HG02970 (cell line): Measurements from ENCODE around the gene MS4A8.
"Not testable (repeated sequence)": the region's sequence is repeated elsewhere in the genome, so short reads cannot be mapped to it uniquely, and the experiment has no call there.

Experiments used
- ATAC-seq: cut with Tn5 transposase; IDR thresholded peaks from one replicate; pipeline ENCODE4 v1.9.1; 2021; ENCODE audit warnings: mild to moderate bottlenecking, moderate library complexity, moderate number of reproducible peaks; ENCODE audit not compliant: unreplicated experiment, low FRiP score

The MS4A8 gene

DNA sequence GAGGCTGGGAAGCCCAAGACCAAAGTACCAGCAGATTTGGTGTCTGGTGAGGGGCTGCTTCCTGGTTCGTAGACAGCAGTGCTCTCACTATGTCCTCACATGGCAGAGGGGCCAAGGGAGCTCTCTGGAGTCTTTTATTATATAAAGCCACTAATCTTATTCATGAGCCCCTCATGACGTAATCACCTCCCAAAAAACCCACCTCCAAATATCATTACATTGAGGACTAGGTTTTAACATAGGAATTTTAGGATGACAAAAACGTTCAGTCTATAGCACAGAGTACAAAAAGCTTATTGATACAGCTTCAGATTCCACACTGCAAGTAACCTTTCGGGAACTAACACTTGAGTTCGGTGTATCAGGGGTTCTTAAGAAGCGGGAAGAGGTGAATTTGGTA is 21.0 kb downstream of the MS4A8 start:
- ATAC-seq: no peak

- ATAC-seq: no peak
Observed at GRCh38 chr11:60724420-60724819, 25.0 kb downstream of the MS4A8 start, which contains the start of gene MS4A18. Gene MS4A18, plus strand, starts transcription at chr11:60724720.

DNA sequence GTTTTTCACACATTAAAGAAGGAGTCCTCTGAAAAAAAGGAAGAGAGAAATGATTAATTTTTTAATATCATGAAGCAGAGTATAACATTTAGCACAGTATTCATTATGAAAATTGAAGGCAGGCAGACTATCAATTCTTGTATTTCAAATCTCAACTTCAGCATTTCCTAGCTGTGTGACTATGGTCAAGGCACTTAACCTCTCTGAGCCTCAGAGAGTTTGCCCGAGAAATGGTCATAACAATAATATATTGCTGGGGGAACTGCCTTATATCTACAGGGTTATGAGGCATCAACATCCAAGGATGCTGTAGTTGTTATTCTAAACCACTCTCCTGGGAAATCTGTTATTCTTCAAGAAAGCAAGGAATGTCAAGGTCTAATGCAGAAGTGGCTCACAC is 26.2 kb downstream of the MS4A8 start:
- no peak for ATAC-seq

GRCh38 chr11:60731586-60731985 is 32.2 kb downstream of the MS4A8 start:
- ATAC-seq: no peak

DNA sequence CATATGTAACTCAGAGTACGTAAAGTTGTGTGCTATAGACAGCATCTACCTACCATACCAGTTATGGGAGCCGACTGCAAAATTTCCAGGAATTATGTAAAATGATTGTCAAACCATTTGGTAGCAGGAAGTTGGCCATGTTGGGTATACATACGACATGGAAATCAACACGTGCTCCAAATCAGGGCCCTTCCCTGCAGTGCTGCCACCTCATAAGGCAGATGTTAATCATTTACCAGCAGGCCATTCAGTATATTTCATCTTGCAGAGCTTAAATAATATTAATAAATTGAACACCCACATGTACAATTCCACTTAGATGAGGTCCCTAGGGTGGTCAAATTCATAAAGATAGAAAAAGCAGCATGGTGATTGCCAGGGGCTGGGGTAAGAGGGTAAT is 34.9 kb downstream of the MS4A8 start:
- no peak for ATAC-seq

DNA sequence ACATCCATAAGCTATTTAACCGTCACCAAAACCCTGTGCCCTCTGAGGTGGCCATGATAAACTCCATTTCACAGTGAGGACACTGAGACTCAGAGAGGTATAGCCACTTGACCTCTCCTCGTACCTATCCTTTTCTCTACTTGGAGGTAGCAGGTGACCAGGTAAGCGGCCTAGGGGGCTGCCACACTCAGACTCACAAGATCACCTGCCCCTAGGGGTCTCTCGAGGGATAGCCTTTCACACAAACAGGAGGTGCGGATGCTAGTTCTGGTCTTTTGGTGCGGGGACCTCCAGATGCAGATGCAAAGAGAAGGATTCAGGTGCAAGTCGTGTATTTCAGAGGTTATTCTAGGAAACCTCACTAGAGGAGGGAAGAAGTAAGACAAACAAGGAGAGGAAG is 39.7 kb downstream of the MS4A8 start:
- ATAC-seq: no peak

- ATAC-seq: no peak
Observed at GRCh38 chr11:60740573-60740972, 41.2 kb downstream of the MS4A8 start.

DNA sequence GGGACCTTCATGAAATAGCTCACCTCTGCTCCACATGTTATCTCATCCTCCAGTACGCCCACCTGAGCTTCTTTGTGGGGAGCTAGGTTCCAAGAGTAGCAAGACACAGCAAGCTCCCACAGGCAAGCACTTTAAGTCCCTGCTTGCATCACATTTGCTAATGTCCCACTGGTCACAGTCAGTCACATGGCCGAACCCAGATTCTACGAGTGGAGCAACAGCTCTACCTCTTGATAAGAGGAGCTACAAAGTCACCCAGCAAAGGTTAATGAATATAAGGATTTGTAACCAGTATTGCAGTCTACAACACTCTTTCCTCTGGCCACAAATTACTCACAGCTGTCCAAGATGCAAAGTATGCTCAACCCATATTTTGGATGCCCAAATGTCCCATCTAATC is 42.0 kb downstream of the MS4A8 start:
- no peak for ATAC-seq

GRCh38 chr11:60743058-60743457 is 43.6 kb downstream of the MS4A8 start:
- no peak for ATAC-seq

DNA sequence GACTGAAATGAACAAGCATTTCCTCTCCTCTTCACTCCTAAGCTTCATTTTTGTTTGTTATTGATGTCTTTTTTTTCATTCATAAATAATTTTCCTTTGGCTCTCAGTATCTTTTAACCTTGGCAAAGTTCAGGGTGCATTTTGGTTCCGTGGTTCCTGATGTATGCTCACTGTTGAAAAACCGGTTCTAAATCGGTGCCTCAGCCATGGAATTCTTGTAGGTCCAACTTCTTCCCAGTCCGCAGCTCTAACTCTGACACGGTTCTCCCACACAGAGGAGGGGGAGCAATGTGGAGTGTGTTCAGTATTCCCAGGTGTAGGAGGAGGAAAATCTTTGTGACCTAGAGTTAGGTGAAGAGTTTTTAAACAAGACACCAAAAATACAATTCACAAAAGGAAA is 44.7 kb downstream of the MS4A8 start:
- no peak for ATAC-seq

DNA sequence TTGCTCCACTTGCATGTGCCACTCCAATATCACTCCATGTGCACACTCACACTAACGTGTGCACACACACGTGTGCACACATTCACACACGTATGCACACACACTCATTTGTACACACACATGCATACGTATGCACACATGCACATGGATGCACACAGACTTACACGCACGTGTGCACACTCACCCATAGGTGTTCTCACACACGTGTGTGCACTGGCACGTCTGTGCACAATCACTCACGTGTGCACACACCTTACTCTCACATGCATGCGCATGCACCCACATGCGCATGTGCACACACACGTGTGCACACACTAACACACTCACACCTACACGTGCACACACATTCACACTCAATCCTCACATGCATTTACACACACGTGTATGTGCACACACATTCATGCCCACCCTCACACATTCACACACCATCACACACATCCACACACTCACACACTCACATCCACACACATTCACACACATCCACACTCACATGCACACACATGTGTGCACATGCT is 48.0 kb downstream of the MS4A8 start:
- no peak for ATAC-seq

DNA sequence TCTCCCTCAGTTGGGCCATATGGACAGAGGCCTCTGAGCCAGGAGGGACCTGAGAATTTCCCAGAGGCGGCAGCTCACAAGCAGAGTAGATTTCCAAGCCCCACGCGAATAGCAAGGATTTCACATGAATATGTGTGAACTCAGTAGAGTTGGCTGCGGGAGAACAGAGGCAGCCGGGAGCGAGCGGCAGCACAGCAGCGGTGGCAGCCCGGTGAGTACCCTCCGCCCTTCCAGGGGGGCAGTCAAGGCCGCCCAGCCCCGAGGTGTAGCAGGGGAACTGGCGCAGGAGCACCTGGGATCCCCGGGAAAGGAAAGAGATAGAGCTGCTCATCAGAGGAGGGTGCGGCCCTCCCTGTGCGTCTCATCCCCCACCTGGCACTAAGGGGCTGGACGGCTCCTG is 48.8 kb downstream of the MS4A8 start:
- no peak for ATAC-seq

- no peak for ATAC-seq
Observed at GRCh38 chr11:60748821-60749220, 49.4 kb downstream of the MS4A8 start.

DNA sequence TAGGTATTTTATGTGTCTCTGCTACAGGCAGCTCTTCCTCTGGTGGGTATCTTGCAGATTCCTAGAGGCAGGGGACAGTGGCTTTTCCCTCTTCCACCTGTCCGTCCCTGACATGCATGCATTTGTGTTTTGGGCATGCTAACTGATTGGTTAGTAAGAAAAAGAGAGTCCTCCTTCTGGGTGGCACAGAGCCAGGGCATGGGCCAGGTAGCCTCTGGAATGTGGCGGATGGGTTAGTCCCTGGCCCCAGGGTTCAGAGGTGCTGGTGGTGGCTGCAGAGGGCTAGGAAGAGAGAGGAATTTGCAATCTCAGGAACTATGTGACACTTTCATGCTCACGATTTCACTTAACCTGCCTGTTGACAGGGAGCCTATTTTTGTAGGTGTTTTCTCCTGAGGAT is 51.5 kb downstream of the MS4A8 start:
- ATAC-seq: no peak

DNA sequence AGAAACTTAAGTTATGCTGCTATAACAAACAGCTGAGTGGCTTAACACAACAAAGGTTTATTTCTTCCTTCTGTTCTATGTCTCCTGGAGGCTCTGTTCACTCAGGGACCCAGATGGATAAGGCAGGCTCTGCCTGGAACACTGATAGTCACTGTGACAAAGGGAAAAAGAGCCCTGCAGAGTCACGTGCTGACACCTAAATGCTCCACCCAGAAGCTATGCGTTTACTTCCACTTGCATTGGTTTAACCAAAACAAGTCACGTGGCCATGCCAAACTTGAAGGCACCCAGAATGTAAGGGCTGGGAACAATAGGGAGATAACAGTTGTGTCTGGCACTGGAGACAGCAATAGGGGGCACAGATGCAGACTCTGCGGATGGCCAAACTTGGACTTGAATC is 53.9 kb downstream of the MS4A8 start:
- no peak for ATAC-seq

DNA sequence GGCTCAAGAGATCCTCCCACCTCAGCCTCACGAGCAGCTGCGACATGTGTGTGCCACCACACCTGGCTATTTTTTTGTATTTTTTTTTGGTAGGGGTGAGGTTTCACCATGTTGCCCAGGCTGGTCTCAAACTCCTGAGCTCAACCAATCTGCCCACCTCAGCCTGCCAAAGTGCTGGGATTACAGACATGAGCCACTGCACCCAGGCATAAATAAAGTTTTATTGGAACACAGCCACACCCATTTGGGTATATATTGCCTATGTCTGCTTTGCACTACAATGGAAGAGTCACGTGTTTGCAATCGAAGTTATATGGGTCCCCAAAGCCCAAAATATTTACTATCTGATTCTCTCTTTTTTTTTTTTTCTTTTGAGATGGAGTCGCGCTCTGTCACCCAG is 55.5 kb downstream of the MS4A8 start:
- ATAC-seq: no peak

DNA sequence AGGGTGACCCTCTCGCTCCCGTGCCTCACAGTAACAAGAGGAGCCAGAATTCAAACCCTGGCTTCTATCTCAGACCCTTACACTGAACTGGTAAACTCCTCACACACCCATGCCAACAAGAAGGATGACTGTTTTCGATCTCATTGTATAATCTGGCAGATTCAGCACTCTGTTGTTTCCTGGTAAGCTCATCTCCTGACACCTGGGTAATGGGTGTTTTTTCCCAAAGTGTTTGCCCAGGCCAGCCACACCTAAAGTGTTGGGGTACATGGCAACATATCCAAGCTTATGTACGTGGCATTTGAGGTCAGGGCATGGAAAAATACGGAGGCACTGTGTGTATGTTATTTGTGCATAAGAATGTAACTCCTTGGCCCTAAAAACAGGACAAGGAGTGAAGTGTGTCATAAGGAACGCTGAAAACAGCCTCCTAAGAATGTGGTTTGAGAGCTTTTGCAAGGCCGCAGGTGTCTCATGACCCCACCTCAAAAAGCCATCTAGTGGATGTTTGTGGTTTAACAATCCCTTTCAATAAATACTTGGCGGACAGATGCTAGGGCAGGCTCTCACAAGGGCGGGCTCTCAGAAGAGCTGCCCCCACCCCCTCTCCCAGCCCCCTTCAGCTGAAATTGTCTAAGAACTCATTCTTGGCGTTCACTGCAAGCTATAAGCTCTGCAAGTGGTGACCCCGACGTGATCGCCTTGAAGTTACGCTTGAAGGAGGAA is 57.1 kb downstream of the MS4A8 start, which contains the start of gene MS4A15:
Gene MS4A15, plus strand, starts transcription at position 561 of the 726 bp plus-strand sequence. CDS start 6,867 bp downstream, outside the sequence.
- ATAC-seq: no peak

- ATAC-seq: no peak
Observed at GRCh38 chr11:60757231-60757800, 57.9 kb downstream of the MS4A8 start.

- not testable (repeated sequence) for ATAC-seq
Observed at GRCh38 chr11:60758671-60759070, 59.3 kb downstream of the MS4A8 start.

- not testable (repeated sequence) for ATAC-seq
Observed at GRCh38 chr11:60759438-60760225, 60.2 kb downstream of the MS4A8 start.
